GM20000 (cell line): Measurements from ENCODE around the gene SCYGR8.
"Not testable (repeated sequence)": the region's sequence is repeated elsewhere in the genome, so short reads cannot be mapped to it uniquely, and the experiment has no call there.

Experiments used
- DNase-seq: peaks from one replicate; pipeline ENCODE4 v3.0.0; 2012; ENCODE audit warnings: low spot score
- TF ChIP-seq, protein P1 (sequence below): IDR thresholded peaks from 2 replicates; pipeline ENCODE4 v1.5.1; 2012; ENCODE audit warnings: mild to moderate bottlenecking, control low read depth; ENCODE audit errors: extremely low read depth, missing control alignments

The SCYGR8 gene

DNA sequence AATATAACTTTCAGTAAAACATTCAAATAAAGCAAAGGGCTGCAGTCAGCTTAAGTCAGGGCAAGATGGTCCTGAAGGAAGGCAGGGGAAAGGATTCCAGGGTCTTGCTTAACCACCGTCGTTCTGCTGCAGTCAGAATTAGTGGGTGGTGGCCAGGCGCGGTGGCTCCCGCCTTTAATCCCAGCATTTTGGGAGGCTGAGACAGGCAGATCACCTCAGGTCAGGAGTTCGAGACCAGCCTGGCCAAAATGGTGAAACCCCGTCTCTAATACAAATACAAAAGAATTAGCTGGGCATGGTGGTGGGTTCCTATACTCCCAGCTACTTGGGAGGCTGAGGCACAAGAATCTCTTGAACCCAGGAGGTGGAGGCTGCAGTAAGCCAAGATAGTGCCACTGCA lies 34.7 kb upstream of the SCYGR8 start:
- TF ChIP-seq, protein P1, sequence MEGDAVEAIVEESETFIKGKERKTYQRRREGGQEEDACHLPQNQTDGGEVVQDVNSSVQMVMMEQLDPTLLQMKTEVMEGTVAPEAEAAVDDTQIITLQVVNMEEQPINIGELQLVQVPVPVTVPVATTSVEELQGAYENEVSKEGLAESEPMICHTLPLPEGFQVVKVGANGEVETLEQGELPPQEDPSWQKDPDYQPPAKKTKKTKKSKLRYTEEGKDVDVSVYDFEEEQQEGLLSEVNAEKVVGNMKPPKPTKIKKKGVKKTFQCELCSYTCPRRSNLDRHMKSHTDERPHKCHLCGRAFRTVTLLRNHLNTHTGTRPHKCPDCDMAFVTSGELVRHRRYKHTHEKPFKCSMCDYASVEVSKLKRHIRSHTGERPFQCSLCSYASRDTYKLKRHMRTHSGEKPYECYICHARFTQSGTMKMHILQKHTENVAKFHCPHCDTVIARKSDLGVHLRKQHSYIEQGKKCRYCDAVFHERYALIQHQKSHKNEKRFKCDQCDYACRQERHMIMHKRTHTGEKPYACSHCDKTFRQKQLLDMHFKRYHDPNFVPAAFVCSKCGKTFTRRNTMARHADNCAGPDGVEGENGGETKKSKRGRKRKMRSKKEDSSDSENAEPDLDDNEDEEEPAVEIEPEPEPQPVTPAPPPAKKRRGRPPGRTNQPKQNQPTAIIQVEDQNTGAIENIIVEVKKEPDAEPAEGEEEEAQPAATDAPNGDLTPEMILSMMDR = no peak
- no peak for DNase-seq

DNA sequence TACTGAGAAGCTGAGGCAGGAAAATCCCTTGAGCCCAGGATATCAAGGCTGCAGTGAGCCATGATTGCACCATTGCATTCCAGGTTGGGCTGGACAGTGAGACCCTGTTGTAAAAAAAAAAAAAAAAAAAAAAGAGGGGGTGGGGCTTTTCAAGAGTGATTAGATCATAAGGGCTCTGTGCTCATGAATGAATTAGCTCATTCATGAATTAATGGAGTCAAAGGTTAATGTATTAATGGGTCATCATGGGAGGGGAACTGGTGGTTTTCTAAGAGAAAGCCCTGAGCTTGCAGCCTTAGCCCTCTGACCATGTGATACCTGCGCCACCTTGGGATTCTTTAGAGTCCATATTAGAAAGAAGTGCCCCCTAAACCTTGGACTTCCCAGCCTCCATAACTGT lies 32.4 kb upstream of the SCYGR8 start:
- no peak for DNase-seq
- TF ChIP-seq, protein P1 = no peak

- TF ChIP-seq, protein P1 = no peak
- no peak for DNase-seq
Measured at GRCh38 chr2:227716501-227716900, 29.2 kb upstream of the SCYGR8 start.

DNA sequence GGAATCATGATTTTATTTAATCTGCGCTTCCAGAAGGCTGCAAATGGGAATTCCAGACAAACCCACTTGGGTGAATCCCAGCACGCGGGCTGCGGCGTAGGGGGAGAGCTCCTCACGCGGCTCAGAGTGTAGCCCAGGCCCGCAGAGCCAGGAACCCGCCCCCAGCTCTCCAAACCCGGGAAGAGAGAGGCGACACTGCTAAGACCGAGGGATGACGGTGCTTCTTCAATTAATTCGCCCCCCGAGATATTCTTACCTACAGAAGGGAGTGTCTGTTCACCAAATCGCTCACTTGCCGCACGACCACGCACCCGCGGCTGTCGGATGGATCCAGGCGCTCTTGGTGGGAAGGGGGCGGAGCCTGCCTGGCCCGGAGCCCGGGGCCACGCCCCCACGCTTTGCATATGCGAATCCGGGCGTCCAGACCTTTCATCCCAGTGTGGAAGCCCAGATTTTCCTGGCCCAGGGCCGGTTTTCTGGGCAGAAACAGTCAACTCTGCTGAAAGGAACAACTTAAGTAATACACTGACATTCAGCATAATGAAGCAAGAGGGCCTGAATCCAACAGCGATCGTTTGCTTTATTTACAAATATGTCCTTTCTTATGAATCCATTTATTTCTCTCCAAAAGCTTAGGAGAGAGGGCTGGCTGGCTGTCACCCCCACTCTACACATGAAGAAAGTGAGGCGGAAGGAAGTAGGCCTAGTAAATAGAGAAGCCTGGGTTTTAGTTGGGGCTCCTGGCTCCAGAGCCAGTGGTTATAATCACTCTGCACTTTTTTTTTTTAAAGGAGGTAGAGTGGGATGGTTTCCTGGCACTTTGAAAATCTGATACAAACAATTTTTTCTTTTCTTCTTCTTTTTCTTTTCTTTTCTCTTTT lies 27.8 kb upstream of the SCYGR8 start, which contains the start of gene SLC19A3:
Gene SLC19A3 (minus strand): TSS at position 342 of the 881 bp plus-strand sequence. CDS start 15,710 bp downstream, outside the sequence.
- no peak for DNase-seq
- TF ChIP-seq, protein P1 = no peak

DNA sequence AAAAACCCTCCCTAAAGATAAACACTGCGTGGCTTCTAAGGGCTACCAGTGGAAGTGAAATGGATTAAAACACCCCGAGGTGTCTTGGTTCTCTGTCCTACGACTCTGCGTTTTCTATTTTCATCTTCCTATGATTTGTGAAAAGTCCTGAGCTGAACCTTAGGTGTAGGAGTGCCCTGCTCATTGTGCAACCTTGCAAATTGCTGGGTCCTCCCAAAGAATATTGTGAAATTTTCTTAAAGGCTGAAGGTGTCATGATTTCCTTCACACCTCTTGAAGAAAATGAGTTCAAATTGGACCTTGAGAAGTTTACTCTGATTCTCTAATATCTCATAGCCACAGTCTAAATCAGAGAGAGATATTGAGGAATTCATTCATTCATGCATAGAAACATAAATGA lies 26.1 kb upstream of the SCYGR8 start:
- no peak for DNase-seq
- TF ChIP-seq, protein P1 = no peak

- TF ChIP-seq, protein P1 = no peak
- DNase-seq = no peak
Measured at GRCh38 chr2:227720680-227721079, 25.0 kb upstream of the SCYGR8 start.

- DNase-seq = not testable (repeated sequence)
Measured at GRCh38 chr2:227722821-227723220, 22.9 kb upstream of the SCYGR8 start.
